ENCODE measurements around the gene FARP1.

FARP1 gene

GRCh38 chr13:98406971-98407370 lies 264.1 kb downstream of the FARP1 start:
- no peak overlapping the region for H2BK12ac ChIP-seq (ENCODE audit: low read length)
- no peak overlapping the region for H3K23ac ChIP-seq (ENCODE audit: low read length)
- H4K91ac ChIP-seq (ENCODE audit: low read depth, low read length) = no peak overlapping the region
- no peak overlapping the region for H3K4ac ChIP-seq (ENCODE audit: low read depth, low read length)
- H4K8ac ChIP-seq (ENCODE audit: low read depth, low read length) = no peak overlapping the region
- no peak overlapping the region for H2BK5ac ChIP-seq (ENCODE audit: low read depth, low read length, poor library complexity)
- no peaks in the 10 kb centered on the region for H3K4me1 ChIP-seq (ENCODE audit: control insufficient read depth in 1 of 2, insufficient read depth in 2 of 2, low read length in 2 of 2)
- H3K27me3 ChIP-seq (ENCODE audit: insufficient read depth, low read length) = no peaks in the 10 kb centered on the region
- no peak overlapping the region for H2BK120ac ChIP-seq (ENCODE audit: insufficient read depth, low read length, poor library complexity)
- H3K14ac ChIP-seq (ENCODE audit: low read length) = no peak overlapping the region
- no peak overlapping the region for H4K12ac ChIP-seq (ENCODE audit: low read depth, low read length)
- no peaks in the 10 kb centered on the region for H3K79me1 ChIP-seq (ENCODE audit: low read length)
- H3K9me3 ChIP-seq (ENCODE audit: insufficient read depth, low read depth, low read length) = no peaks in the 10 kb centered on the region
- peaks cover 4 to 21% of the 10 kb centered on the region in 2 experiments for H3K36me3 ChIP-seq (ENCODE audit: control insufficient read depth in 1 of 2, insufficient read depth in 2 of 2, low read length in 2 of 2)
- no peak overlapping the region for H3K18ac ChIP-seq (ENCODE audit: low read length)
- H2AK5ac ChIP-seq (ENCODE audit: low read length) = no peak overlapping the region
- no peak overlapping the region for H3K27ac ChIP-seq (ENCODE audit: low read depth, low read length)
- no peak overlapping the region for H3K9ac ChIP-seq (ENCODE audit: low read length)
- no peak overlapping the region for H2AFZ ChIP-seq (ENCODE audit: insufficient read depth, low read length, poor library complexity)
- no peak overlapping the region for H3K4me2 ChIP-seq (ENCODE audit: low read length)
- no peaks in the 10 kb centered on the region for H3K79me2 ChIP-seq (ENCODE audit: control insufficient read depth, insufficient read depth, low read length, poor library complexity)
- DNase-seq = no peak
- H3K4me3 ChIP-seq (ENCODE audit: low read depth, low read length) = no peak overlapping the region
- no CpG with 5 or more reads among the region's 9 CpGs for WGBS (ENCODE audit: extremely low coverage, insufficient coverage, insufficient read length)

DNA sequence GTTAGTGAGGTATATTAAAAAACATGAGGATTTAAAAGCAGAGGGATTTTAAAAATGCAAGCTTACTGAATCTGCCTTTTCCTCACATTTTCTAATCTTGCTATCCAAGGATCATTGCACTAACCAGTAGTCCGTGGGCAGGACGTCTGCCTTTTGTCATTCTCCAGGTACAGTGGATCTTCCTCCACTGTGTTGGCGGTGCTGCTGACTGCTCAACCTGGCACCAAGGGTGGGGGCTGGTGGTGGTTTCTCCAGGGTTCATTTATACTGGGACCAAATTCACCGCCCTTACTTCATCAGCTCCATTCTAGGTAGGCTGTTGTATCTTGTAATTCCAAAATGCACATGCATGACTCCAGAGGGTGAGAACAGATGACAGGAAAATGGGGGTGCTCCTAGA lies 264.7 kb downstream of the FARP1 start:
- Histone ChIP-seq H3K79me1 (ENCODE audit: low read length) (no peaks in the 10 kb centered on the region), H3K9ac (ENCODE audit: low read length) (no peak overlapping the region), H2BK120ac (ENCODE audit: insufficient read depth, low read length, poor library complexity) (no peak overlapping the region), H3K4ac (ENCODE audit: low read depth, low read length) (no peak overlapping the region), H3K14ac (ENCODE audit: low read length) (no peak overlapping the region), H3K4me2 (ENCODE audit: low read length) (no peak overlapping the region), H3K27ac (ENCODE audit: low read depth, low read length) (no peak overlapping the region), H3K36me3 (ENCODE audit: control insufficient read depth in 1 of 2, insufficient read depth in 2 of 2, low read length in 2 of 2) (peaks cover 3 to 17% of the 10 kb centered on the region in 2 experiments), H4K91ac (ENCODE audit: low read depth, low read length) (no peak overlapping the region), H3K4me3 (ENCODE audit: low read depth, low read length) (no peak overlapping the region), H3K79me2 (ENCODE audit: control insufficient read depth, insufficient read depth, low read length, poor library complexity) (no peaks in the 10 kb centered on the region), H4K12ac (ENCODE audit: low read depth, low read length) (no peak overlapping the region), H2AK5ac (ENCODE audit: low read length) (no peak overlapping the region), H2BK5ac (ENCODE audit: low read depth, low read length, poor library complexity) (no peak overlapping the region), H3K27me3 (ENCODE audit: insufficient read depth, low read length) (no peaks in the 10 kb centered on the region), H3K9me3 (ENCODE audit: insufficient read depth, low read depth, low read length) (no peaks in the 10 kb centered on the region), H3K4me1 (ENCODE audit: control insufficient read depth in 1 of 2, insufficient read depth in 2 of 2, low read length in 2 of 2) (no peaks in the 10 kb centered on the region), H2AFZ (ENCODE audit: insufficient read depth, low read length, poor library complexity) (no peak overlapping the region), H2BK12ac (ENCODE audit: low read length) (no peak overlapping the region), H3K23ac (ENCODE audit: low read length) (no peak overlapping the region), H3K18ac (ENCODE audit: low read length) (no peak overlapping the region), H4K8ac (ENCODE audit: low read depth, low read length) (no peak overlapping the region)
- DNase-seq = no peak
- WGBS (ENCODE audit: extremely low coverage, insufficient coverage, insufficient read length) = no CpG with 5 or more reads among the region's 4 CpGs

DNA sequence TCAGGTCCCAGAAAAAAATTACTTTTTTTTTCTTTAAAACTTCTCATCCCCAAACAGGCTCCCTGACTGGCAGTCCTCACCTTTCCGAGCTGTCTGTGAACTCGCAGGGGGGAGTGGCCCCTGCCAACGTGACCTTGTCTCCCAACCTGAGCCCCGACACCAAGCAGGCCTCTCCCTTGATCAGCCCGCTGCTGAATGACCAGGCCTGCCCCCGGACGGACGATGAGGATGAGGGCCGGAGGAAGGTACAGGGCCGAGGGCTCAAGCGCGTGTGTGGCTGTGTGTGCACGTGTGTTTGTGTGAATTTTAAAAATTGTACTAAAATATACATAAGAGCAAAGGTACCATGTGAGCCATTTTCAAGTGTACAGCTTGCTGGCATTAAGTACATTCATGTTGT lies 266.4 kb downstream of the FARP1 start:
- no peak overlapping the region for H3K4me3 ChIP-seq (ENCODE audit: low read depth, low read length)
- no peak overlapping the region for H4K12ac ChIP-seq (ENCODE audit: low read depth, low read length)
- H3K18ac ChIP-seq (ENCODE audit: low read length) = no peak overlapping the region
- no peak overlapping the region for H3K23ac ChIP-seq (ENCODE audit: low read length)
- no peak overlapping the region for H3K4me2 ChIP-seq (ENCODE audit: low read length)
- H3K79me1 ChIP-seq (ENCODE audit: low read length) = no peaks in the 10 kb centered on the region
- no peak overlapping the region for H2BK12ac ChIP-seq (ENCODE audit: low read length)
- no peak for DNase-seq
- no peak overlapping the region for H2AFZ ChIP-seq (ENCODE audit: insufficient read depth, low read length, poor library complexity)
- no peak overlapping the region for H4K8ac ChIP-seq (ENCODE audit: low read depth, low read length)
- H3K9me3 ChIP-seq (ENCODE audit: insufficient read depth, low read depth, low read length) = no peaks in the 10 kb centered on the region
- H3K4ac ChIP-seq (ENCODE audit: low read depth, low read length) = no peak overlapping the region
- H2BK5ac ChIP-seq (ENCODE audit: low read depth, low read length, poor library complexity) = no peak overlapping the region
- no peaks in the 10 kb centered on the region for H3K4me1 ChIP-seq (ENCODE audit: control insufficient read depth in 1 of 2, insufficient read depth in 2 of 2, low read length in 2 of 2)
- no peak overlapping the region for H2AK5ac ChIP-seq (ENCODE audit: low read length)
- H3K36me3 ChIP-seq (ENCODE audit: control insufficient read depth in 1 of 2, insufficient read depth in 2 of 2, low read length in 2 of 2) = peaks cover 3 to 14% of the 10 kb centered on the region in 2 experiments
- no peak overlapping the region for H2BK120ac ChIP-seq (ENCODE audit: insufficient read depth, low read length, poor library complexity)
- H4K91ac ChIP-seq (ENCODE audit: low read depth, low read length) = no peak overlapping the region
- no peak overlapping the region for H3K9ac ChIP-seq (ENCODE audit: low read length)
- no peaks in the 10 kb centered on the region for H3K27me3 ChIP-seq (ENCODE audit: insufficient read depth, low read length)
- no peak overlapping the region for H3K27ac ChIP-seq (ENCODE audit: low read depth, low read length)
- no peak overlapping the region for H3K14ac ChIP-seq (ENCODE audit: low read length)
- no CpG with 5 or more reads among the region's 13 CpGs for WGBS (ENCODE audit: extremely low coverage, insufficient coverage, insufficient read length)
- H3K79me2 ChIP-seq (ENCODE audit: control insufficient read depth, insufficient read depth, low read length, poor library complexity) = no peaks in the 10 kb centered on the region

DNA sequence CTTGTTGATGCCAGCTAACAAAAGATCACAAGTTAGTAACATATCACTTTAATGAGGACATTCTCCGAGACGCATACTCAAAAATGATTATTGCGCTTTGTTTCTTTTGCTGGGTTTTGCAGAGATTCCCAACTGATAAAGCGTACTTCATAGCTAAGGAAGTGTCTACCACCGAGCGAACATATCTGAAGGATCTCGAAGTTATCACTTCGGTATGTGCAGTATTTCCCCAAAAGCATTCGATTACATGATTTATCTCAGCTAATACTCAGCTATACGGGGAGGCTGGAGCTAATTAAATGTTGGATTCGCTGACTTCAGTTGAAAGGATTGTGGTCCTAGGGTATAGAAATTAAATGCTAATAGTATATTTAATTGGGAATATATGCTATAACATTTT lies 267.7 kb downstream of the FARP1 start:
- no peak overlapping the region for H2AFZ ChIP-seq (ENCODE audit: insufficient read depth, low read length, poor library complexity)
- H2BK120ac ChIP-seq (ENCODE audit: insufficient read depth, low read length, poor library complexity) = no peak overlapping the region
- H3K27me3 ChIP-seq (ENCODE audit: insufficient read depth, low read length) = no peaks in the 10 kb centered on the region
- H3K9ac ChIP-seq (ENCODE audit: low read length) = no peak overlapping the region
- no peak overlapping the region for H2BK12ac ChIP-seq (ENCODE audit: low read length)
- no peak overlapping the region for H3K4me3 ChIP-seq (ENCODE audit: low read depth, low read length)
- no peaks in the 10 kb centered on the region for H3K79me2 ChIP-seq (ENCODE audit: control insufficient read depth, insufficient read depth, low read length, poor library complexity)
- H2AK5ac ChIP-seq (ENCODE audit: low read length) = no peak overlapping the region
- H3K9me3 ChIP-seq (ENCODE audit: insufficient read depth, low read depth, low read length) = no peaks in the 10 kb centered on the region
- H3K79me1 ChIP-seq (ENCODE audit: low read length) = no peaks in the 10 kb centered on the region
- no peak overlapping the region for H4K91ac ChIP-seq (ENCODE audit: low read depth, low read length)
- H3K18ac ChIP-seq (ENCODE audit: low read length) = no peak overlapping the region
- peaks cover 3 to 24% of the 10 kb centered on the region in 2 experiments for H3K36me3 ChIP-seq (ENCODE audit: control insufficient read depth in 1 of 2, insufficient read depth in 2 of 2, low read length in 2 of 2)
- H3K14ac ChIP-seq (ENCODE audit: low read length) = no peak overlapping the region
- H3K4me2 ChIP-seq (ENCODE audit: low read length) = no peak overlapping the region
- WGBS (ENCODE audit: extremely low coverage, insufficient coverage, insufficient read length) = no CpG with 5 or more reads among the region's 11 CpGs
- no peak overlapping the region for H4K12ac ChIP-seq (ENCODE audit: low read depth, low read length)
- H3K4ac ChIP-seq (ENCODE audit: low read depth, low read length) = no peak overlapping the region
- H2BK5ac ChIP-seq (ENCODE audit: low read depth, low read length, poor library complexity) = no peak overlapping the region
- no peak overlapping the region for H3K23ac ChIP-seq (ENCODE audit: low read length)
- H4K8ac ChIP-seq (ENCODE audit: low read depth, low read length) = no peak overlapping the region
- peak in 1 of 2 donors; percentile 73 for DNase-seq
- no peaks in the 10 kb centered on the region for H3K4me1 ChIP-seq (ENCODE audit: control insufficient read depth in 1 of 2, insufficient read depth in 2 of 2, low read length in 2 of 2)
- H3K27ac ChIP-seq (ENCODE audit: low read depth, low read length) = no peak overlapping the region

Data from trophoblast cell (in vitro differentiated cells and primary cell).